GM12864 (cell line): ENCODE data around the gene RYR2.

ENCODE experiments used
- DNase-seq: peaks from one replicate; pipeline ENCODE4 v3.0.0-alpha.2; 2011; ENCODE audit warnings: low read depth
- H3K4me3 ChIP-seq: 2 replicates; pipeline ENCODE4 v1.5.1; 2011; ENCODE audit warnings: mild to moderate bottlenecking, low read depth, low read length, control low read depth
- CTCF ChIP-seq: IDR thresholded peaks from 2 replicates; pipeline ENCODE4 v1.5.1; 2011; ENCODE audit warnings: low read depth, mild to moderate bottlenecking, moderate library complexity, low read length, control low read depth, inconsistent platforms; ENCODE audit errors: missing control alignments

Gene RYR2

DNA sequence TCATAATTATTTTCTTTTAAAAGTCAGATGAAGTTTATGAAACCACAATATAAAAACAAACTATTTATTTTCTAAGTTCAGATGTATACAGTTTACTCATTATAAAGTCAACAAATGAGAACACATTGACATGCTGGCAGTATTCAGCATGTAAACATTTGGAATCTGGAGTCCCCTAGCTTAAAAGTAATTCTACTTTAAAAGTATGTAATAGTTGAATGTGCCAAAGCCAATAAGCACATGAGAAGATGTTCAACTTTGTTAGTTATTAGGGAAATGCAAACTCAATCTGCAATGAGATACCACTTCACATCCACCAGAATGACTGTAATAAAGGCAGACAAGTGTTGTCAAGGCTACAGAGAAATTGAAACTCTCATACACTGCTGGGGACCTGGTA is 96.6 kb downstream of the RYR2 start:
- TF ChIP-seq CTCF = no peak
- no peak for DNase-seq
- no peak overlapping the region for H3K4me3 ChIP-seq

DNA sequence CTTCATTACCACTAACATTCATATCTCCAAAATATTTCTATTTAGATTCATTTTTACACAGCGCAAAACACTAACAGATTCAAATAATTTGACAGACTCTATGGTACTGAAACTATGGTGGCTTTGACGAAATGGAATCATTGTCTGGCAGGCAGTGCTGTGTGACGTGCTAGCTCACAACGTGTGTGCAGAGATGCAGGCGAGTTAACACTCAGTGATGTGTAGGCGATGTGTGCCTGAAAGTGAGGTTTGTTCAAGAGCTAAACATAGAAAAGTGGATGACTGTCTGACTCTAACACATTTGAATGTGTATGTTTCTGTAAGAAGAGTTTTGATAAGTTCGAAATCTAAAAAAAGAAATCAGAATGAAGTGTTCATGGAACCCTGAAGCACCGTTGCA is 97.7 kb downstream of the RYR2 start:
- TF ChIP-seq CTCF = no peak
- no peak overlapping the region for H3K4me3 ChIP-seq
- DNase-seq = no peak

- no peak for TF ChIP-seq CTCF
- DNase-seq = no peak
- H3K4me3 ChIP-seq = no peak overlapping the region
Observed at GRCh38 chr1:237140986-237141385, 99.0 kb downstream of the RYR2 start.

DNA sequence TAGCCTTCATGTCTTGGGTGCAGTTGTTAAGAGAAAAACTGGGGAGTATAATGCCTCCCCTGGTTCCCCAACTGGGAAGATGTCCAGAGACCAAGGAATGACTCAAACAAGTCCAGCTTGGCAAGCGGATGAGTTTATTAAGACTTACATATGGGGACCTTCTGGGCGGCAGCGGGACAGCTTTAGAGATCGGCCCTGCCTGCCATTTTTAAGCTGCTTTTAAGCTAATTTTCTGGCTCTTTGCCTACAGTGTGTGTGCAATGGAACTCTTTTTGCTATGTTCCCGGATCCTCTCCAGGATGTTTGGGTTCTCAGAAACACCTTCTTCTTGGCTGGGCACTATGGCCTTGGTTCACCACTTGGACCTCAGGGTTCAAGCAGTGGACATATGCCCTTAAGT is 99.5 kb downstream of the RYR2 start:
- DNase-seq = no peak
- no peak overlapping the region for H3K4me3 ChIP-seq
- no peak for TF ChIP-seq CTCF

GRCh38 chr1:237145379-237146135 is 103.6 kb downstream of the RYR2 start:
- no peak for TF ChIP-seq CTCF
- DNase-seq = no peak
- no peak overlapping the region for H3K4me3 ChIP-seq

DNA sequence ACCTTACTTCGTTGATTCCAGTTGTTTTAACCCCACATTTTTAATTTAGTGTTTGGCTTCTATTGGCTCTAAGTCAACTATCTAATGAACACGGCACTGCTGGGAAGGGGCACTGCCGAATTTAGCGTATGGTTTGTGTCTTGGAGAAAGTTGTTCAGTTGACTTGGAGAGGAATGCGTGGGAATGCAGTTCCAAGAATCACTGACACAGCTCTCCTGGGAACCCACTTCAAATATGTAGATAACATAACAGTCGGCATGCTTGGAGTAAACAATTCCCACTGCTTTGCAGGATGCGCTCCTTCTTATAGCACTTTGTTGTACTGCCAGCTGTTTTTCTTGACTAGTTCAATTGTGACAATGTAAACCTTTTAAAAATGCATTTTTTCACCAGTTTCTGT is 104.3 kb downstream of the RYR2 start:
- DNase-seq = no peak

More for the DNA sequence above, 104.3 kb downstream of the RYR2 start:
- H3K4me3 ChIP-seq = no peak overlapping the region
- no peak for TF ChIP-seq CTCF
